NCI-H1930 (cell line): ENCODE results near the gene GPRC5B.

Experiments
- DNase-seq, 2 experiments: peaks; one replicate each; lab custom pipeline; 2025; lab: John Stamatoyannopoulos, UW

Gene GPRC5B, protein sequence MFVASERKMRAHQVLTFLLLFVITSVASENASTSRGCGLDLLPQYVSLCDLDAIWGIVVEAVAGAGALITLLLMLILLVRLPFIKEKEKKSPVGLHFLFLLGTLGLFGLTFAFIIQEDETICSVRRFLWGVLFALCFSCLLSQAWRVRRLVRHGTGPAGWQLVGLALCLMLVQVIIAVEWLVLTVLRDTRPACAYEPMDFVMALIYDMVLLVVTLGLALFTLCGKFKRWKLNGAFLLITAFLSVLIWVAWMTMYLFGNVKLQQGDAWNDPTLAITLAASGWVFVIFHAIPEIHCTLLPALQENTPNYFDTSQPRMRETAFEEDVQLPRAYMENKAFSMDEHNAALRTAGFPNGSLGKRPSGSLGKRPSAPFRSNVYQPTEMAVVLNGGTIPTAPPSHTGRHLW

DNA sequence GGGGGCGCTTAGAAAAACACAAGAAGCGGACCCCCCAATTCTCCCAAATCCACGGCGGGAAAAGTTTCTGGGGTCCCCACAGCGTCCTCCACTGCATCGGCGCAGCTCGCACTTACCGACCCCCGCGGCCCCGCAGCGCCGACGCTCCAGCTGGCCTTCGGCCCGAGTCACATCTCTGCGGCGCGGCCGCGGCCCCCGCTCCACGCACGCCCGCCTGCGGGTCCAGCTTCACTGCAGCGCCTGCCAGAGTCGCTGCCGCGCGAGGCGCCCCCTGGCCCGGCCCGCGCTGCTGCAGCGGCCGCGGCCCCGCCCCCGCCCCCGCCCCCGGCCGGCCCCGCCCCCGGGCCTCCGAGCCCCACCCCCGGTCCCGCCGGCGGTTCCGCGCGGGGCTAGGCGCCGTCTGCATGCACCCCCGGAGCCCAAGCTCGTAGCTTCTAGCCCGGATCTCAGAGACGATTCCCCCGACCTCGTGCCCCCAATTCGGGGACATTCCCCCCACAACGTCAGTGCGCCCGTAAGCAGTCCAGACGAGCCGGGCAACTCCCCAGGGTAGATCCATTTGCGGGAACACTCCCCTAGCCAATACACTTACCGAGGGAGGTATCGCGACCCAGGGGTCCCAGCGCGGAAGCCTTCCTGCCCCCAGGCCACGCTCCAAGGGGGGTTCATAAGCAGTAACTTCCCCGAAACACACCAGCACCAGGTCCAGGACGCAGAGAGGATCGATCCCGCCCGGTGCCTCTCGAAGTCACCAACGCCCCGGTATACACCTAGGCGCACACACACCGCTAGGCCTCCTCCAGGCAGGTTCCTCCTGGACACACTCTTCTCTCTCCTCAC is at the start of gene GPRC5B:
TSS of gene GPRC5B (minus strand) at position 238 of the 840 bp plus-strand sequence. CDS start 12,003 bp downstream, outside the sequence.
- DNase-seq = peak; percentile 55 to 59

DNA sequence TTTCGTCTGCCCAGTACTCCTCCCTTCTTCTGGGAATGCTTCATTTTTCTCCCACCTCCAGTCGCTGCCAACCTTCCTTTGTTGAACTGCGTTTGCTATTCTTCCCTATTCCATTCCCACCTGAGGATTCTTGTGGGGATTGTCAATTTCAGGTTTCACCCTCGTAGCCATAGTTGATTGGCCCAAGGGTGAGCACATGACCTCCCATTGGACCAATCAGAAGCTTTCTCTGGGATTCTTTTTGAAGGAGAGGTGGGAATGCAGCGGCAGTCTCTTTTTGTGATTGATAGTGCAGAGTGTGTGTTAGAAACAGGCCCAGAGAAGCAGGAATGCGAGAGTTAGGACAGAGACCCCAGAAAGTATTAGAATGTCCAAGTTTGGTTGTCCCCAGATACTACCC is 49.1 kb upstream of the GPRC5B start:
- no peak for DNase-seq

DNA sequence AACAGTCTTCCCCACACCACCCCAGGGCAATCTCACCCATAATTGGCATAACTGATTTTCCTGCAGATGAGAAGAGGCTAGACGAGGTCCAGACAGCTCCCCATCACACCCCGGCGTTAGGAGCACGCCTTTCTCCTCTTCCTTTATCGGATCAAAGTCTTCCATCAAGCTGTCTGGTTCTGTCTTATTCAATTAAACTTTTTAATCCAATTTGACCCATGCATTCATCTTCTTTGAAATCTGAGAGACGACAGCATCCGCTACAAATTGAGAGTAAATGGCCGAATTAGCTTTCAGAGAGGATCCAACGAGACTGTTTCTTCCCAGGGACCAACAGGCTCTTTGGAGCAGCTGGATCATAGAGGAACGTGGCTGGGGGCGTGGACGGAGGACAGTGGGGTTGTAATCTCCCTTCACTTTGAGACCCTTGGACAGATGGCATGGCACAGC is 44.4 kb upstream of the GPRC5B start:
- no peak for DNase-seq

DNA sequence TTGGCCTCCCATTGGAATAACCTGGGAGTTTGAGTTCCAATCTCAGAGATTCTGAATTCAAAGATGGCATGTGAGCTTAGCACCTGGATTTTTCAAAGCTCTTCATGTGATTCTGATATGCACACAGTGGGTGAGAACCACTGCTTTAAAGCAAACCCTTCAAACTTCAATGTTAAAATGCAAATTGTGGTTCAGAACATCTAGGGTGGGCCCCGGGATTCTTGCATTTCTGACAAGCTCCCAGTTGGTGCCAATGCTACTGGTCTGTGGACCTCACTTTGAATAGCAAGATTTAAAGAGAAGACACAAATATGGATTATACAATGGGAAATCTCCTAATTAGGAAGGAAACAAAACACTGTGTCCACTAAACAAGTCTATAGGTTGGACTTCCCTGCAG is 43.8 kb upstream of the GPRC5B start:
- no peak for DNase-seq

DNA sequence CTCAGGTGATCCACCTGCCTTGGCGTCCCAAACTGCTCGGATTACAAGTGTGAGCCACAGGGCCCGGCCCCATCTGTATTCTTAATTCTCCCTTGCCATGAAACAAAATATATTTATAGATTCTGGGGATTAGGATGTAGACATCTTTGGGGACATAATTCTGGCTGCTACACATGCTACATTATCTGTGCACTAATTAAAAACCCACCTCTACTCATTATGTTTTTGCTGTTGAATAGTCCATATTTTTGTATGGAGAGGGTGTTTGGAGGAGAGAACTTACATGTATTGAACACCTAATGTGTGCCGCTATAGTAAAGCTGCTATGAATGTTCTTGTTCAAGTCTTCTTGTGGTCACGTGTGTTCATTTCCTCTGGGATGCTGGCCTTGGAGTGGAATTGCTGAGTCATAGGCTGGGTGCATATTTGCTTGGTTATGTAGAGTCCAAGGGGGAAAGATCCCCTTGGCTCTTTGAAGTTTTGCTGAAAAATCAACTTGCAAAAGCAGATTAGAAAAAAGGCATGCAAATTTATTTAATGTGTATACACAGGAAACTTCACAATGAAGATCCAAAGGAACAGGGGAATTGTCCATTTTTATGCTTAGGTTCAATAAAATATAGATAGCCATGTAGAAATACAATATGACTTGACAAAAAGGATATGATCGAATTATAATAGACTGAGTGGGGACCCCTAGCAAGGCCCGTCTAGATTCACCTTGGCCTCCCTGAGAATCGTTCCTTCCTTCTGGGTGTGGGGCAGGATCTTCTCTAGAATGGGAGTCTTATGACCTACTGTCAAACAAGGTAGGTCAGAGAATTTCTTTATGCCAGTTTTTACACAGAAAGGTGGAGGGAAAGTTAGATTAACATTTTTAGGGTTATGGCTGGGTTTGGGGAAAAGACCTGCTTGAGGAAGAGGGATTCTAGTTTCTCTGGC is 42.1 kb upstream of the GPRC5B start:
- no peak for DNase-seq

DNA sequence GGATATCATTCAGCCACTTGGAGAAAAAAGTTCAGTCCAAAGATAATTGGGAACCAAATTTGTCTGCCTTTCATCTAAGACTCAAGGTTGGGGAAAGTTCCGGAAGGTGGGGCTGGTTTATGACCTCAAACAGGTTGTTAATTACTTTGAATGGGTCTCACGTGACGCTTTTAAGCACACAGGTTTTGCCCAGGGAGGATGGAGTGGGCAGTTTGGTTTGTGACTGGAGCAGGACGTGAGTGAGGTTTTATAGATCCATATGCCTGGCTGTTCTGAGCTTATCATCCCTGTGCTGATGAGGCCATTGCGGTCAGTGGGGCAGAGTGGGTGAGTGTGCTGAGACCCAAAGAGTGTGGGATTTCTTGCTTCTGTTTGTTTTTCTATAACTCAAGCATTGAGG is 38.7 kb upstream of the GPRC5B start:
- no peak for DNase-seq

DNA sequence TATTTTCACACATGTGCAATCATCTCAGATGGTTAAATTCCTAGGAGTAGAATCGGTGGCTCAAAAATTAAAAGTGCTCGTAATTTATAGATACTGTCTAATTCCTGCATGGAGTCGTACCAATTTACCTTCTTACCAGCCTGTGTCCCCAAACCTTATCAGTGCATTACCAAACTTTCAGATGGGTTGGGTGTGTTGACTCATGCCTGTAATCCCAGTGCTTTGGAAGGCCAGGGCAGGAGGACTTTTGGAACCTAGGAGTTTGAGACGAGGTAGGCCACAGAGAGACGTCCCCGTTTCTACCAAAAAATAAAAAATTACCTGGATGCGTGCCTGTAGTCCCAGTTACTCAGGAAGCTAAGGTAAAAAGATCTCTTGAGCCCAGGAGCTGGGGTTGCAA is 34.5 kb upstream of the GPRC5B start:
- DNase-seq = no peak

DNA sequence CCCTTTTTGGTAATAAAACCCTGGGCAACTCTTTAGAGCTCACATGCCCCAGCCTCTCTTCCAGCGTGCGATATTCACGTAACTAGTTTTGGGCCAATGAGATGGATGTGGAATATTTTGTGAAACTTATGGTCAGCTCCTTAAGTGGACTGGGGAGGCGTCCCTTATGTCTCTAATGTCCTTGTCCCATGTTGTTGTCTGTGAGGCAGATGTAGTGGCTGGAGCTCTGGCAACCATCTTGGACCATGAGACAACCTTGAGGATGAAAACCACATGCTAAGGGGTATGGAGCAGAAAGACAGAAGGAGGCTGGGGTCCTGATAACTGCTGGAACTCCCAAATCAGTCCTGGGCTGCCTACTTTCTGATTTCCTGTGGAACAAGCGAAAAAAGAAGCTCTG is 31.4 kb upstream of the GPRC5B start:
- DNase-seq = no peak

DNA sequence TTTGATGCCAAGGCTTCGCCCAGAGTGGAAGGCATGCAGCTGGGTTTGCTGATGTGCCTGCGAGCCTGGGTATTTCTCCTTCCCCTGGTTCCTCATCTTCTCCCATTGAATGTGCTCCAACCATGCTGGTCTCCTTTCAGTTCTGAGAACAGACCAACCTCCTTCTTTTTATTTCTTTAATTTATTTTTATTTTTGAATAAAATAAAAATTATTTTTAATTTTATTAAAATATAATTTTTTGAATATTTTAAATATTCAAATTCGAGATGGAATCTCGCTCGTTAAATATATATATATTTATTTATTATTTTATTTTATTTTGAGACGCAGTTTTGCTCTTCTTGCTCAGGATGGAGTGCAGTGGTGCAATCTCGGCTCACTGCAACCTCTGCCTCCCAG is 30.2 kb upstream of the GPRC5B start:
- no peak for DNase-seq

DNA sequence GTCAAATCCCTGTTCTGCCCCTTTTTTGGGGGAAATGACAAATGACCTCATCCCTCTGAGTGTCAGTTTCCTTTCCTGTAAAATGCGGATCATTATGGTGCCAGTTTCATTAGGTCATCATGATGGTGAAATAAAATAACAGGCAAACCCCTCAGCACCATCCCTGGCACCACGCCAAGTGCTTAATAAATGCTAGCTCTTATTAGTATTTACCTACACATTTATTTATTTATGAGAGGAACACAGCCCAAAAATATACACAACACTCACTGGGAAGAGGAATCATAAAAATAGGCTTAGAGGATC is 28.6 kb upstream of the GPRC5B start:
- DNase-seq = no peak

DNA sequence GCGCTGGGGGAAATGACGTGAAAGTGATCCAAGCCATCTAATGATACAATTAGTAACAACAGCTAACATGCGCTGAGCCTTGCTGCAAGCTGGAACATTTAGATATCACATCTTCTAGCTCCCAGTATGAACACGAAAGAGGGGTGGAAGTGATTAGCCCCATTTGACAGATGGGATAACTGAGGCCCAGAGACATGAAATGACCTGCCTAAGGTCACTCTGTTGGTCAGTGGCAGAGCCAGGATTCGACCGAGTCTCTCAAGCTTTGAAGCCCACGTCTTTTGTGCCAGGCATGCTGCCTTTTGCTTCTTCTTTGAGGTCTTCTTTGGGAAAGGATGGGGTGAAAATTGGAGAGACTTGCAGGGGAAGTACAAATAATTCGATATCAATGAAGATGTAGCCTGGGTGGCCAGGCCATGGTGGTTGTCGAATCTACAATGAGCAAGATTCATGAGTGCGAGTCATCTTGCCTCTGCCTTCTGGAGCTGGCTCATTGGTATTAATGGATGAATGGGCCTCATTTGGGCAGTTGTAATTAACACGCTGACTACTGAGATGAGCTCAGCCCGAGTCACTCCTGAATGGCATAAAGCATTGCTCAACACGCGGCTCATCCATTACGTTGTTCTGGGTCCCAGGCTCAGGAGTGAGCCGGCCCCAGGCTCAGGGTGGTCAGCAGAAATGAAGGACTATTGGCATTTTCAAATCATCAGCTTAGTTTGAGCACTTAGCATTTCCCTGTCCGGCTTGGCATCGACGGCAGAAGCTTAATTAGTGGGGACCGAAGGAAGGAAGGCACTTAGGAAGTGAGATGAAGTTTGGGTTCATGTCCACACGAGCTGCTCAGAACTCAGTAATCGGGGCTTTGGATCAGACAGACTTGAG is 28.0 kb upstream of the GPRC5B start:
- DNase-seq = no peak

DNA sequence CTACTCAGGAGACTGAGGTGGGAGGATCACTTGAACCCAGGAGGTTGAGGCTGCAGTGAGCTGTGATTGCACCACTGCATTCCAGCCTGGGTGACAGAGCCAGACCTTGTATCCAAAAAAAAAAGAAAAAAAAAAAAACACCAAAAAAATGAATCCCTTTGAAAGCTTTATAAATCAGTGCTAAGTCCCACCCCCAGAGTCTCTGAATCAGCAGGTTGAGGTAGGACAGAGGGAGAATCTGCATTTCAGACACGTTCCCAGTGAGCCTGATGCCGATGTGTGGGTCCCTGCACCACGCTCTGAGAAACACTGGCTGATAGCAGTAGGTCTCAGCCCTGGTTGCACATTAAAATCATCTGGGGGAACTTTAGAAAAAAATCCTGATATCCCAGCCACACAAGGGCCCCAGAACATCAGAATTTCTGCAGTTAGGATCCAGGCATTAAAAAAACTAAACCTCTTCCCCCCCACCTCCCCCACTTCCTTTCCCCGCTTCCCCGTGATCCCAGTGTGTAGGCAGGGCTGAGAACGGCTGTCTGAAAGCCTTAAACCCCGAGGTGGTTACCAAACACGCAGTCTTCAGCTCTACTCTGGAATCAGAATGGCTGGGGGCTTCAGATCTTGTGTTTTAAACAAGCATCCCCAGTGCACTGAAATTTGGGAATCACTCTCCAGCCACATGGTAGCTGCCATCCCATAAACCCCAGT is 27.3 kb upstream of the GPRC5B start:
- no peak for DNase-seq

DNA sequence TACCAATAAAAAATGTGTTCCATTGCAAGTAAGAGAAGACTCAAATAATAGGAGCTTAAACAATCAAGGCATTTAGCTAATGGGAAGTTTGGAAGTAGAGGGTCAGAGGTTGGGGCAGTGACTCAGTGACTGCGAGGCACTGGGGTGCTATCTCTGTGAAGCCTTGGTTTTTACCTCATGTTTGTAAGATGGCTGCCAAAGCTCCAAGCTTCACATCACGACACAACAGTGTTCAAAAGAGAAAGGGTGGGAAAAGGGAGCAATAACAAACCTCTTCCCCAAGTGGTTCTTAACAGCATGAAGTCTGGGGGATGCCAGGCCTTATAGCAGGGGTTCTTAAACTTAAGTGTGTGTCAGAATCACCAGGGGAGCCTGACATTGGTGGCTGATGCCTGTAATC is 26.6 kb upstream of the GPRC5B start:
- DNase-seq = no peak

DNA sequence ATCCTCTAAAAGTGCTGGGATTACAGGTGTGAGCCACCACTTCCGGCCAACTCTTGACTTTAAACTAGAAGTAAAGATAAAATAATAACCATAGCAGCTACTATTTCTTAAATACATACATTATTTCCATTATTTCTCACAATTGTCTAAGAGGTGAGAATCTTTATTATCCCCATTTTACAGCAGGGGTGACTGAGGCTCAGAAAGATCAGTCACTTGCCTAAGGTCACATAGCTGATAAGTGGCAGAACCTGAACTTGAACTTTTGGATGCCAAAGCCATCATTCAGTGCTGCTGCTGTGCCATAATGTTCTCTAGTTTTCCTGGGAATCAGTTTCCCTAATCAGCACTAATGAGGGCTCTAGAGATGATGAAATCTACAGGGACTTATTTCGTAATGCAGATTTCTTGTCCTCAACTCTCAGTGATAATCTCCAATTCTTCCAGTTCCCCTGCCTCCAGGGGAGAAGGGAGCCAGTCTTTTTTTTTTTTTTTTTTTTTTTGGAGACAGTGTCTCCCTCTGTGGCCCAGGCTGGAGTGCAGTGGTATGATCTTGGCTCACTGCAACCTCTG is 25.2 kb upstream of the GPRC5B start:
- DNase-seq = no peak

DNA sequence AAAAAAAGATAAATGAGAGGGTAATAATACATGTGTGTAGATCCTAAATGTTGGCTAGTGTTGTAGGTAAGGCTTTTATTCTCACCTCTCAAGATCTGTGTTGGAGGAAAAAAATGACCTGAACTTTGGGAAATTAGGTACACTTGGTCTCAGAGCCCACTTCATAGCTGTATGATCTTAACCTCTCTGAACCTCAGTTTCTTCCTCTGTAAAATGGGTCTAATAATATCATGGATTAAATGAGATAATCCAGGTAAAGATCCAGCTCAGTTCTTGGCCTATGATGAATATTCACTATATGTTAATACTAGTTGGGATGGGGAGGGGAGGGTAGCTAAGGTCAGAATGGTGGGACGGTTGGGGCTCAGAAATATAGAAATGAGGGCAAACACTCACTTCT is 24.3 kb upstream of the GPRC5B start:
- DNase-seq = no peak

DNA sequence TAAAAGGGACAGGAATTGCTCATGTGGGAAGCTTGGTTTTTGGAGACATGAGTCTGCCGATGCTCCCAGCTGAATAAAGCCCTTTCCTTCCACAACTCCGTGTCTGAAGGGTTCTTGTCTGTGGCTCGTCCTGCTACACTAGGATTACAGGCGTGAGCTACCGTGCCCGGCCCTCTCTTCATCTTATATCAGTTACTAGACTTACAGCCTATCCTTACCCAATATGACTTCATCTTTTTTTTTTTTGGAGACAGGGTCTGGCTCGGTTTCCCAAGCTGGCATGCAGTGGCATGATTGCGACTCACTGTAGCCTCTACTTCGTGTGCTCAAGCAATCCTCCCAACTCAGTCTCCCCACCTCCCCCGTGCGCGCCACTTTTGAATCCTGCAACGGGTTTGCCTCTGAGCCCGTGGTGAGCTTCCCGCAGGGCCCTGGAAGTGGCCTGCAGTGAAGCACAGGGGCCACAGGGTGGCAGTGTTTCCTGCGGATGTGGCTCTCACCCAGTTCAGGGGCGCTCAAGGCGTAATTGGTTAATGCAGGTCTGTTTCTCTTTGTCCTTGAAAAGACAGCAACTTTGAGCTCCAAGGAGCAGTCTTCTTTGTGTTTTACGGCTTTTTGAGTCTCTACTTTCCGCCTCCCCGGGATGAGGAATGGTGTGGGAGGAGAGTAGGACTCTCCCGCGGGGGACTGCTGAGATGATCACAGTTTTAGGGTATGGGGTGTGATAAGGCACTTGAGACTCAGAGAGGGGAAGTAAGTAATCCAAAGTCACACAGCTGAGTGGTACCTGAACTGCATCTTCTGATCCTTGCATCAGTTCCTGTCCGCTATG is 22.7 kb upstream of the GPRC5B start:
- DNase-seq = peak; percentile 65 to 70

DNA sequence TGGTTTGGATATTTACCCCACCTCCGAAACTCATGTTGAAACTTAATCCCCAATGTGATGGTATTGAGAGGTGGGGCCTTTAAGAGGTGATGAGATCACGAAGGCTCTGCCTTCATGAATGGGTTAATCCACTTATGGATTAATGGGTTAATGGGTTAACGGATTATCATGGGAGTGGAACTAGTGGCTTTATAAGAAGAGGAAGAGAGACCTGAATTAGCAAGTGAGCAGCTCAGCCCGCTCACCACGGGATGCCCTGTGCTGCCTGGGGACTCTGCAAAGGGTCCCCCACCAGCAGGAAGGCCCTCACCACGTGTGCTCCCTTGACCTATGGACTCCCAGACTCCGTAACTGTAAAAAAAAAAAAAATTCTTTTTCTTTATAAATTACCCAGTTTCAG is 16.5 kb upstream of the GPRC5B start:
- DNase-seq = no peak

DNA sequence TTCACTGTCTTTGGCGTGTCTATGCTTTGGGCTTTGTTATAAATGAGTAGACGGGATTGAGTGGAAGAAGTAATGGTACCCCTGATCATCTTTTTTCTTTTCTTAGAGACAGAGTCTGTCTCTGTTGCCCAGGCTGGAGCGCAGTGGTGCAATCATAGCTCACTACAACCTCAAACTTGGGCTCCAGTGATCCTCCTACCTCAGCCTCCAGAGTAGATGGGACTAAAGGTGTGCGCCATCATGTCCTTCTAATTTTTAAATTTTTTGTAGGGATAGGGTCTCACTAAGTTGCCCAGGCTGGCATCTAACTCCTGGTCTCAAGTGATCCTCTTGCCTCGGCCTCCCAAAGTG is 14.9 kb upstream of the GPRC5B start:
- no peak for DNase-seq

DNA sequence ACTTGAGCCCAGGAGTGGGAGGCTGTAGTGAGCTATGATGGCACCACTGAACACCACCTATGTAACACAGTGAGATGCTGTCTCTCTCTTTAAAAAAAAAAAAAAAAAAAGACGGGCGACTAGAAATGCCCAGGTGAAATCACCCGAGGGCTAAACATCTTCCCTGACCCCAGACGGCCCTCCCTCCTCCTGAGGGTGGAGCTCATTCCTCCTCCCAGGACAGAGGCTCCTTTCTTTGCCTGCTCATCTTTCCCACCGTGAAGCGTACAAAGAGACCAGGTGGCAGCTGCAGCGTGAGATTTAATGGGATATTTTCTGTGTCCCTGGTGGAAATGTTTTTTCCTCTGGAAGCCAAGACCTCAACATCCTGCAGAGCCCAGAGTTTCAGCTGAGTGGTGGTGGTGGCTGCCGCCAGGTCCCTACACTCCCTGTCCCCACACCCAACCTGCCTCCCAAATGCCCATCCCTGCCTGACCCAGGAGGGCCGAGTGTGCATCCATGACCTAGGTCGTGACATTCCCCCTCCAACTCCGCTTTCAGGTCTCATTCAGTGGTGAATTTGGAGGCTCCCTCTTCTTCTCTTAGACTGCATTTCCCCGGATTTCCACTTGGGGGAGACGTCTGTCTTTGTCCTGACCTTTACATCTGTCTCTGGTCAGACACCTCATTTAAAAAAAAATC is 14.4 kb upstream of the GPRC5B start:
- DNase-seq = peak in 1 of 2 experiments; percentile 46
